NB4 (cell line): ENCODE measurements around the gene RBMS3.

Experiments
- CTCF ChIP-seq: IDR thresholded peaks from one replicate; pipeline ENCODE4 v1.5.1; 2012; ENCODE audit warnings: low read depth, low read length
- MAX ChIP-seq: IDR thresholded peaks from 2 replicates; pipeline ENCODE4 v1.6.1; 2011; ENCODE audit warnings: low read depth, low read length
- POLR2A ChIP-seq: IDR thresholded peaks from 2 replicates; pipeline ENCODE4 v1.6.1; 2011; ENCODE audit warnings: mild to moderate bottlenecking; ENCODE audit not compliant: insufficient read length; ENCODE audit errors: extremely low read depth

- TF ChIP-seq POLR2A (no peak), CTCF (no peak), MAX (no peak)
These were observed 523.2 kb downstream of the RBMS3 start for GRCh38 chr3:29804044-29804443.
